Ovary (tissue), 3 donors: ENCODE results near the gene GAS6.

Experiments used
- EP300 ChIP-seq: sonication (generic); formaldehyde crosslinking; IDR thresholded peaks from one replicate; pipeline ENCODE4 v1.6.1; 2017; ENCODE audit warnings: antibody characterized with exemption
- TF ChIP-seq, protein P1 (sequence below), 3 donors: fragments of 450-650 bp in 2 of 3; fragments of 200-600 bp in 1 of 3; IDR thresholded peaks; one replicate each; pipeline versions ENCODE4 v1.5.1 to v1.8.0; 2016 to 2022; ENCODE audit warnings: antibody characterized with exemption in 3 of 3, mild to moderate bottlenecking in 1 of 3
- donor health status: DM: no; HTN: no; CAD: no.

- TF ChIP-seq, protein P1, sequence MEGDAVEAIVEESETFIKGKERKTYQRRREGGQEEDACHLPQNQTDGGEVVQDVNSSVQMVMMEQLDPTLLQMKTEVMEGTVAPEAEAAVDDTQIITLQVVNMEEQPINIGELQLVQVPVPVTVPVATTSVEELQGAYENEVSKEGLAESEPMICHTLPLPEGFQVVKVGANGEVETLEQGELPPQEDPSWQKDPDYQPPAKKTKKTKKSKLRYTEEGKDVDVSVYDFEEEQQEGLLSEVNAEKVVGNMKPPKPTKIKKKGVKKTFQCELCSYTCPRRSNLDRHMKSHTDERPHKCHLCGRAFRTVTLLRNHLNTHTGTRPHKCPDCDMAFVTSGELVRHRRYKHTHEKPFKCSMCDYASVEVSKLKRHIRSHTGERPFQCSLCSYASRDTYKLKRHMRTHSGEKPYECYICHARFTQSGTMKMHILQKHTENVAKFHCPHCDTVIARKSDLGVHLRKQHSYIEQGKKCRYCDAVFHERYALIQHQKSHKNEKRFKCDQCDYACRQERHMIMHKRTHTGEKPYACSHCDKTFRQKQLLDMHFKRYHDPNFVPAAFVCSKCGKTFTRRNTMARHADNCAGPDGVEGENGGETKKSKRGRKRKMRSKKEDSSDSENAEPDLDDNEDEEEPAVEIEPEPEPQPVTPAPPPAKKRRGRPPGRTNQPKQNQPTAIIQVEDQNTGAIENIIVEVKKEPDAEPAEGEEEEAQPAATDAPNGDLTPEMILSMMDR (IDR thresholded peaks at IDR 0.05) = no peak
- no peak for TF ChIP-seq EP300
Observed at GRCh38 chr13:113809934-113810333, 53.9 kb downstream of the GAS6 start.
